NCI-H2107 treated with DMSO at 0.1 percent for 48 hours (cell line): ENCODE results near the gene PLXNA2.
A peak's percentile ranks its signal among the peaks of the same experiment; 100 is the strongest.

Experiments
- DNase-seq: peaks from one replicate; lab custom pipeline; 2025; ENCODE audit not compliant: unreplicated experiment; lab: John Stamatoyannopoulos, UW

PLXNA2 gene

GRCh38 chr1:208166340-208167138 lies 77.6 kb downstream of the PLXNA2 start:
- peak; percentile 37 for DNase-seq

DNA sequence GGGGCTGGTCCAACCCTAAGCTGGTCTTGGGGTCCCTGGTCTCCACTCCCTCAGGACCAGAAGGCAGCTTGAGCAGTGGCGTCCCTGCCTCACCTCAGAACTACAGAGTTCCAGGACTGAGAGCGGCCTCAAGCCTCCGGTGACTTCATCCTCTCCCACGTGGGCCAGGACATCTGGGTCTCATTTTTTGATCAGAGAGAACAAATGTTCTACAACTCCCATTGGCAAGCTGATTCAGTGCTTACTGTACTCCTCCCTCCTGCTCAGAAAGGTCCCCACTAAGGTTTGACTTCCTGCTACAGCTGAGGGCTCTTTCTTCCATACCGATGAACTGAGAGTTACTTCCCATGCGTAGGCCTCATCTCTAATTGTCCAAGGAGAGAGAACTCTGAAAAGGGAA lies 78.5 kb downstream of the PLXNA2 start:
- DNase-seq, result no peak

GRCh38 chr1:208164609-208165008 lies 79.6 kb downstream of the PLXNA2 start:
- no peak for DNase-seq

- DNase-seq, result no peak
Observed at GRCh38 chr1:208163539-208163938, 80.6 kb downstream of the PLXNA2 start.

DNA sequence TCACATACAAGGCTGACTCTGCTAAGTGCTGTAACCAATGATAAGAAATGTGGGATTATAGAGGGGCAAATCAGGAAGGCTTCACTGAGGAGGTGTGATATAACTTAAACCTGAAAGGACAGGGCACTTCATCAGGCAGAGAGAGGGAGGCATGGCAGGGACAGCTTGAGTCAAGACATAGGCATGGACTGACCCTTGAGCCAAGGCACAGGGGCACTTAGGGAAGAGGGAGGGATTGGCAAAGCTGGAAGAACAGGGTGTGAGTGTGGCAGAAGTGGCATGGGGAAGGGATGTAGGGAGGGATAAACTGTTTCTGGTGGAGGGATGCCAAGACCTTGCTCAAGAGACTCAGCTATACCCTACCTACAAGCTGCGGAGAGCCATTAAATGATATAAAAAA lies 81.3 kb downstream of the PLXNA2 start:
- DNase-seq, result no peak

DNA sequence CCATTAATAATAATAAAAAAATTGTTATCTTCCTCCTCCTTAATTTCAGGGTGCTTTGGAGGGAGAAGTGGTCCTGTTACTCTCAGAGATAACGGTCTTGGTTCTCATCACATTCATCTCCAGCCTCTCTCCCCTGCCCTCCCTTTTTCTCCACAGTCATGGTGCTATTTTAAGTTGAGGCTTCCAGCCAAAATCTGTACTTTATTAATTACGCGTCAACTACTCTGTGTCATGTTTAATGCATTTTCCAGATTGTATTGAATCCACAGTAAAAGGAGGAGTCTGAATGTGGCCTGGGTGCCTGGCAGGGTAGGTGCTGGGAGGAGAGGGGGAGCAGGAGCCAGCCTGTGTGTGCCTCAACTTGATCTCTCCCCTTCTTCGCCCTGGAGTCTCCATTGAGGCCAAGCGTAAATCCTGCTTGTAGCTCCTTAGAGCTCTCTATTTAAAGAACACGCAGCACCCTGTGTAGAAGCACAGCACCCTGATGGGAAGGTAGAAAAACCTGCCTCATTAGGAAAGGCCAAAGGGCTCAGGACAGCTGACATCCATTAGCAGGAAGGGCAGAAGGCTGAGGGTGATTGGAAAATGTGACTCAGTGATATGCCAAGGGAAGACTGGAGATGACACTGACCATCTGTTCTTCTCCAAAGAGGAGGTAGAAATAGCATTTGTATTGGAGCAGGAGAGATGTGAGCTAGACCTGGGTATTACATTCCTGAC lies 82.4 kb downstream of the PLXNA2 start:
- no peak for DNase-seq

- DNase-seq, result no peak
Observed at GRCh38 chr1:208161005-208161404, 83.2 kb downstream of the PLXNA2 start.

GRCh38 chr1:208160259-208160819 lies 83.8 kb downstream of the PLXNA2 start:
- peak; percentile 45 for DNase-seq

DNA sequence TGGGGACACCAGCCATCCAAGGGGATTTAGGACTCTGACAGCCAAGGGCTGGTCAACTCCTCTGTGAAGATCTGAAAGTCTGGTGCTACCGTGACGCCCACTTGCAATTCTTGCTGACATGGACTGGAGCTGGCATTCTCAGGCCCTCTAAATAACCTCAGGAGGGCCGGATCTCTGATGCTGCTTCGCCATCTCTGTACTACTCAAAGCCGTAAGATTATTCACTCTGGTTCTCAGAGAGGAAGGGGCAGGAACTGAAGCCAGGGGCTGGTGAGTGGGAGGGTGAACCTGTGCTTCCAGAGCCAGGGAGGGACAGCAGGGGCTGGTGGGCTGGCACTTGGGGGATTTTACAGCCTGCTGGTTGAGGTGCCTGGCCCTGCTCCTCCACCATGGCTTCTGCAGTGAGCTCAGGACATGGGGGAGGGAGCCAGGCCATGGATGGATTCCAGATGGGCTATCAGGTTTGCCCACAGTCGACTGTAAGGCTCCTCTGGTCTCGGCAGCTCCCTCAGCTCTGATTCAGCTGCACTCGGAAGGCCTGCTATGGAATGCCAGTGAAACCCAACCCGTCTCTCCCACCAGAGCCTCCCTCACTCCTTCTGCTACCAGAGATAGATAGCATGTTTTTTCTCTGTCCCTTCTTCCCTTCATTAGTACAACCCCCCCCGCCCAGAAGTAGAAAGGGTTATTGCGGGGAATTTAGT lies 84.5 kb downstream of the PLXNA2 start:
- DNase-seq, result no peak

- DNase-seq, result no peak
Observed at GRCh38 chr1:208158640-208159554, 85.3 kb downstream of the PLXNA2 start.

DNA sequence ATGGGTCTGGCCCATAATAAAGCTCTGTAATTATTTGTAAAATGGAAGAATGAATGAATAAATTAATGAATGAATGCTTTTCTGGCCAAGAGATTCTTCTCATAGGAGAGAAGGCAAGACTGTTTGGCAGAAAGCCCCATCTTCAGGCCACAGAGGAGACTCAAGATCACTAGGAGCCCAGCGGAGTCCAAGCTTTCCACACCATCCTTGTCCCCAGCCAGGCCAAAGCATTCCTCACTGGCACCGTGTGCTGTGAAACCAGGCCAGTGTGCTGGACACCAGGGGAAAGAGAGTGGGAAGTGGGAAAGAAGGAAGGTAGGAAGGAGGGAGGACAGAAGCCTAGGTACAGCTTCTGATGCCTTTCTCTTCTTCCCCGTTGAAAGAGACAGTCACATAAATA lies 86.4 kb downstream of the PLXNA2 start:
- no peak for DNase-seq

- no peak for DNase-seq
Observed at GRCh38 chr1:208156741-208157140, 87.4 kb downstream of the PLXNA2 start.

DNA sequence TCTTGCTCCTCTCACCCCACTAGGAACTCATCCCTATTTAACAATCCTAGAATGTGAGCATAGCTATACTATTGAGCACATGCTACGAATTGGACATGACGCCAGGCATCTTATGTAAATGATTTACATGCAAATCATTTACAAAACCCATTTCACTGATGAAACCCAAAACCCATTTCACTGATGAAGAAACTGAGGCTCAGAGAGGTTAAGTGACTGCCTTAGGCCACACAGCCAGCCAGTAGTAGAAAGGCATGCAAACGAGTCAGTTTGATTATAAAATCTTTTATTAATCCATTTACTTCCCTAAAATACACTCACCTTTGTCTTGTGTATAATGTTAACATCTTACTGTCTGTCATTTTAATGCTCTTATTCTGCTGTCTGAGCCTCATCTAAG lies 87.9 kb downstream of the PLXNA2 start:
- DNase-seq, result no peak

- peak; percentile 74 for DNase-seq
Observed at GRCh38 chr1:208154679-208155642, 89.2 kb downstream of the PLXNA2 start.

- DNase-seq, result peak; percentile 73
Observed at GRCh38 chr1:208154040-208154439, 90.1 kb downstream of the PLXNA2 start.

DNA sequence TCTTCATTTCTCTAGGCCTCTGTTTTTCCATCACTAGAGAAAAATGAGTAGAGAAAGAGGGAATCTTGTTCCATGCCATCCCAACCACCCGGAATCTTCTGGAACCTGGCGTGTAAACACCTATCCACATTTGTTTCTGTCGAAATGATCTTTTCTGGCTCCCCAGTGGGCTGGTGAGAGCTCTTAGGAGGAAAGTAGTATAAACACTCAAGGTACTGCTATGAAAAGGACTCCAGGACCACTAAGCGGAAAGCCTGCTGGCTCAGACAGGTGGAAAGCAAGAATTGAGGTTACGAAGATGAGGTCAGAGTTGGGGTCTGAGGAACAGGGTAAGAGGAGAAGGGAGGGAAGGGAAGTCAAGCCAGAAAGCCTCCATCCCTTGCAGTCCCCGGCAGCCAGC lies 90.8 kb downstream of the PLXNA2 start:
- DNase-seq, result peak; percentile 94

DNA sequence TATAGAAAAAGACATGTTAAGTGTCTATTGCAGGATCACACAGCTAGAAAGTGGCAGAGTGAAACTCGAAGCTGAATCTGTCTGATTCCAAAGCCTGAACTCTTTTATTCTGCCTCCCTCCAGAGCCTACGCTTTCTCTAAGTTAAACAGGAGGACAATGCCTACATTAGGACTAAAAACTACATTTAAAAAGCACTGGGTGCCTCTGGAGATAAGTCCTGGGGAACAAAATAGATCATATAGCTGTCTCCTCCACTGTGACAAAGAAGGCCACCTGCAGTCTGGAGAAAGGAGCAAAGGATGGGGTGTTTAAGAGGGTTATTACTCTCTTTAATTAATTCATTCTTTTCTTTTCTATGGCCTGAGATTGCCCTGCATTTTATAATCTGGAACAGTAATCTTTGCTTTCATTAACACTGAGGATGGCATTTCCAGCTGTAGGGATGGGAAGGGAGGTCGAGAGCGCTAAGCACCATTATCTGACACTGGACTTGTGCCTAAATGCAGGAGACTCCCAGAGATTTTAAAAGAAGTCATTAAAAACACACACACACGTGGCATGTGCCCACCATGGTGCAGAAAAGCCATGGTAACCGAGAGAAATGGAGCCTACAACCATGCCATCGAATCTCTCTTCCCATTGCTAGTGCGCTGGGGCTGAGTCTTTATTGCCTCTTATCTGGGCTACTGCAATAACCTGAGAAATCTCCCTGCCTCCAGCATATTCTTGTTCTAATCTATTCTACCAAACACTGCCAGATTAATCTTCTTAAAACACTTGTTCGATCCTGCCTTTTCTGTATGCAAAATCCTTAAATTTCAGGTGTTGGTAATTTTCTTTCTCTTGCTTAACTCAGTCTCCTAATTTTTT lies 92.2 kb downstream of the PLXNA2 start:
- peak; percentile 49 for DNase-seq

DNA sequence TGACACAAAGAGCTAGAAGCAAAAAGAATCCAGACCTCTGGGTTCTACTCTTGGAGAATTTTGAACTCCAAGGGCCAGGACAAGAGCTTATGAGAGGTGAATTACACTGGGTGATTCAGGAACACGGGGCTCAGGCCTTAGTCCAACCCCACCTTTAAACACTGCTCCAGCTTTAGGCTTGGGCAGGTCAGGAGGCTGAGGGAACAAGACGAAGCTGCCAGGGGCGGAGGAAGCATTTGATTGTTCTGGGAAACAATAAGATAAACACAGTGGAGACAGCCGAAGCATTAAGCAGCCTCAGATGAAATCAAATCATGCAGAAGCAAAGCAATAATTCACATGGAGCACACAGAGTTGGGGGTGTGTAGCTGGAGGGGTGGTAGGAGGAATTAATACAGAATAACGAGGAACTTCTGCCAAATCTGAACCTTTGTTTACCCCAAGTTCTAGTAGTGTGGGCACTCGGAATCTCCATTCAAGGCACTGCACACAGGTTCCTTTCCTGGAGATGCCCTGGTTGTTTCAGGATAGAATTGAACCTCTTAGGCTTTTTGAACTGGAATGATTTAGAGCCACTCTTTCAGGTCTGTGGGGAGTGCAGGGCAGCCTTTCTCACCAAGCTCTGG lies 93.2 kb downstream of the PLXNA2 start:
- DNase-seq, result no peak
